ENCODE measurements around the gene IPCEF1. TPM values are rescaled to one million over a fixed set of nuclear protein-coding genes. Genes with fewer than 3 reads are reported as not detected.
"Not testable (repeated sequence)": the region's sequence is repeated elsewhere in the genome, so short reads cannot be mapped to it uniquely, and the experiment has no call there.

The IPCEF1 gene
- total RNA-seq, 3 donors from 2014 or later, result 1.8 to 3.4 (median 2.3) TPM

DNA sequence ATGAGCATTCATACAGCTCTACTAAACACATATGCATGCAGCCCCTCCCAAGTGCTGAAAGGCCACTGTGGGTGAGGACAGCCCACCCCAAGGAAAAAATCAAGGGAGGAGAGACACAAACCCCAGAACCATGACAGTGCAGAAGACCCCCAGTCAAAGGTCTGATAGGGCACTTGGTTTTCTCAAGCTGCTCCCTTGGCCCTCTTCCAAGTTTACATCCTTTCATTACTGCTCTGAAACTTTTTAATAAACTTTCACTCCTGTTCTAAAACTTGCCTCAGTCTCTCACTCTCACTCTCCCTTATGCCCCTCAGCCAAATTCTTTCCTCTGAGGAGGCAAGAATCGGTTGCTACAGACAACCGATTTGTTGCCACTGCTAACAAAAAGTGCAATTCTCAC is 24.9 kb downstream of the IPCEF1 start:
- Histone ChIP-seq H3K36me3 (ENCODE audit: low read depth) (no peaks in the 10 kb centered on the region), H3K9me3 (no peaks in the 10 kb centered on the region), H3K4me3 (no peak overlapping the region), H3K4me1 (ENCODE audit: low read depth) (no peaks in the 10 kb centered on the region)
- intact Hi-C loops (cut with DNase I, micrococcal nuclease), result no loop called here
- TF ChIP-seq, protein P1, sequence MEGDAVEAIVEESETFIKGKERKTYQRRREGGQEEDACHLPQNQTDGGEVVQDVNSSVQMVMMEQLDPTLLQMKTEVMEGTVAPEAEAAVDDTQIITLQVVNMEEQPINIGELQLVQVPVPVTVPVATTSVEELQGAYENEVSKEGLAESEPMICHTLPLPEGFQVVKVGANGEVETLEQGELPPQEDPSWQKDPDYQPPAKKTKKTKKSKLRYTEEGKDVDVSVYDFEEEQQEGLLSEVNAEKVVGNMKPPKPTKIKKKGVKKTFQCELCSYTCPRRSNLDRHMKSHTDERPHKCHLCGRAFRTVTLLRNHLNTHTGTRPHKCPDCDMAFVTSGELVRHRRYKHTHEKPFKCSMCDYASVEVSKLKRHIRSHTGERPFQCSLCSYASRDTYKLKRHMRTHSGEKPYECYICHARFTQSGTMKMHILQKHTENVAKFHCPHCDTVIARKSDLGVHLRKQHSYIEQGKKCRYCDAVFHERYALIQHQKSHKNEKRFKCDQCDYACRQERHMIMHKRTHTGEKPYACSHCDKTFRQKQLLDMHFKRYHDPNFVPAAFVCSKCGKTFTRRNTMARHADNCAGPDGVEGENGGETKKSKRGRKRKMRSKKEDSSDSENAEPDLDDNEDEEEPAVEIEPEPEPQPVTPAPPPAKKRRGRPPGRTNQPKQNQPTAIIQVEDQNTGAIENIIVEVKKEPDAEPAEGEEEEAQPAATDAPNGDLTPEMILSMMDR (IDR thresholded peaks at IDR 0.05), result no peak
- DNase-seq (no peak), ATAC-seq (no peak)

DNA sequence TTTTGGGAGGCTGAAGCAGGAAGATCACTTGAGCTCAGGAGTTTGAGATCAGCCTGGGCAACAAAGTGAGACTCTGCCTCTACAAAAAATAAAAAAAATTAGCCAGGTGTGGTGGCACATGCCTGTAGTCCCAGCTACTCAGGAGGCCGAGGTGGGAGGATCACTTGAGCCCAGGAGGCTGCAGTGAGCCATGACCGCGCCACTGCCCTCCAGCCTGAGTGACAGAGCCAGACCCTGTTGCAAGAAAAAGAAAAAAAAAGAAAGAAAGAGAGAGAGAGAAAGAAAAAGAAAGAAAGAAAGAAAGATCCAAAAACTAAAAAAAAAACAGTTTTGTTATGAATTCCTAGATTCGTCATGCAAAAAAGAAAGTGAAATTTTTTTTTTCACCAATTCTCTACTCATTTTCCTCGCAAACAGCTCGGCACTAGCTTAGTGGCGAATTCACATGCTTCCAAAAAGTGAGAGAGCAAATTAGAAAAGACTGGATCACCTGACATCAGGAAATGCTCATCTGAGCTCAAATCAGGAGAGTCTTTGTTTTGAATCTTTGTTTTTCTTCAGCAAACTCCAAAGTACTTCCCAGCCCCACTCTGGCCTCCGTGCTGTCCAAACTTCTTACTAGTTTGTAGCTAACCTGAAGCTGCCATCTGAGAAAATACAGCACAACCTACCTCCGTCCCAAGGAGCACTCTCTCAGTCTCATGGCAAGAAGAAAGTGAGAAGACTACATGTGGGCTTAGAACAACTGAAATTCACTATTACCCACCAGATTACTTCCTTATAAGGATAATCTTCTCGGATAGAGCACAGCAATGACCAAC is 27.0 kb downstream of the IPCEF1 start:
- TF ChIP-seq, protein P1 (IDR thresholded peaks at IDR 0.05), result no peak
- no peaks in the 10 kb centered on the region for H3K36me3 ChIP-seq (ENCODE audit: low read depth)
- DNase-seq, result no peak
- H3K4me3 ChIP-seq, result no peak overlapping the region
- no peak for ATAC-seq
- intact Hi-C loops (cut with DNase I, micrococcal nuclease), result no loop called here
- no peaks in the 10 kb centered on the region for H3K9me3 ChIP-seq
- H3K4me1 ChIP-seq (ENCODE audit: low read depth), result no peaks in the 10 kb centered on the region

DNA sequence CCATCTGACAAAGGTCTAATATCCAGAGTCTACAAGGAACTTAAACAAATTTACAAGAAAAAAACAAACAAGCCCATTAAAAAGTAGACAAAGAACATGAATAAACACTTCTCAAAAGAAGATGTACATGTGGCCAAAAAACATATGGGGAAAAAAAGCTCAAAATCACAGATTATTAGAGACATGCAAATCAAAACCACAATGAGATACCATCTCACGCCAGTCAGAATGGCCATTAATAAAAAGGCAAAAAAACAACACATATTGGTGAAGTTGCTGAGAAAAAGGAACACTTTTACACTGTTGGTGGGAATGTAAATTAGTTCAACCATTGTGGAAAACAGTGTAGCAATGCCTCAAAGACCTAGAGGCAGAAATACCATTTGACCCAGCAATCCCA is 29.3 kb downstream of the IPCEF1 start:
- DNase-seq; H3K4me1 ChIP-seq (ENCODE audit: low read depth); H3K36me3 ChIP-seq (ENCODE audit: low read depth); ATAC-seq; H3K9me3 ChIP-seq; H3K4me3 ChIP-seq; intact Hi-C loops (cut with DNase I, micrococcal nuclease): not testable (repeated sequence)

GRCh38 chr6:154325142-154325541 is 31.5 kb downstream of the IPCEF1 start:
- Histone ChIP-seq H3K9me3 (no peaks in the 10 kb centered on the region), H3K36me3 (ENCODE audit: low read depth) (no peaks in the 10 kb centered on the region), H3K4me3 (no peak overlapping the region), H3K4me1 (ENCODE audit: low read depth) (no peaks in the 10 kb centered on the region)
- no peak for ATAC-seq
- no peak for DNase-seq
- TF ChIP-seq, protein P1 (IDR thresholded peaks at IDR 0.05), result no peak
- intact Hi-C loops (cut with DNase I, micrococcal nuclease), result no loop called here

- H3K36me3 ChIP-seq (ENCODE audit: low read depth), result no peaks in the 10 kb centered on the region
- no peaks in the 10 kb centered on the region for H3K9me3 ChIP-seq
- intact Hi-C loops (cut with DNase I, micrococcal nuclease), result no loop called here
- TF ChIP-seq, protein P1 (IDR thresholded peaks at IDR 0.05), result no peak
- no peak for DNase-seq
- no peak for ATAC-seq
- peaks cover 5% of the 10 kb centered on the region for H3K4me1 ChIP-seq (ENCODE audit: low read depth)
- H3K4me3 ChIP-seq, result no peak overlapping the region
These were observed 36.4 kb downstream of the IPCEF1 start for GRCh38 chr6:154320181-154320580.

DNA sequence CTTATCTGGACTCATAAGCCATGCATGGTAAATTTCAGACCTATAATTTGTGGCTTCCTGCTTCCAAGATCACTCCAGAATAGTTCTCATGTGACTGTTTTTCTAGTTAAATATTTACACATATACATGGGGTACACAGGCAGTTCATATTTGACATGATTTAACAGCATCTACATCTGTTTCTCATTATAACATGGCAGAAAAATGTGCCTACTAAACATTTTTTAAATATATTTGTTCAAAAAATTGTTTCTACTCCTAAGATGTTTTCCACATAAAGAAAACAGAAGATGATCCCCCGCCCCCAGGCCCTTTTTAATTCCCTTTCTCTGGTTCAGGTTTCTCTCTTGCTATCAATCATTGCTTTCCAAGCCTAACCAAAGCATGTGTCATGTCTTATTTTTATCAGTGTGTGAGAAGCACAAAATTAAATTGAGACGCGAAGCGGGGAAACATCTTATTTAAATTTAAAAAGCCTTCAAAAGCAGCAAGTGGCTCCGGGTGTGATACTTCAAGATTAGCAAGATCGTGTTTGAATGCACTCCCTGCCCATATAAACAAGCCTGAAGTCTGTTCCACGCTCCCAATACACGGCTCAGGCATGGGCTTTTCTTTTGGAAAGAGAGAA is 37.3 kb downstream of the IPCEF1 start:
- ATAC-seq (peak; percentile 31), DNase-seq (no peak)
- H3K9me3 ChIP-seq, result no peaks in the 10 kb centered on the region
- H3K4me3 ChIP-seq, result no peak overlapping the region
- peaks cover 5% of the 10 kb centered on the region for H3K4me1 ChIP-seq (ENCODE audit: low read depth)
- no peaks in the 10 kb centered on the region for H3K36me3 ChIP-seq (ENCODE audit: low read depth)
- TF ChIP-seq, protein P1 (IDR thresholded peaks at IDR 0.05), result no peak
- intact Hi-C loops (cut with DNase I, micrococcal nuclease), result no loop called here
